Keratinocyte (primary cell): ENCODE measurements around the gene PLXDC2. TPM values are rescaled to one million over a fixed set of nuclear protein-coding genes. Genes with fewer than 3 reads are reported as not detected.

ENCODE experiments used
- DNase-seq: peaks from one replicate; pipeline ENCODE4 v3.0.0-alpha.2; 2011; ENCODE audit warnings: low read depth, missing footprints, low spot score
- FAIRE-seq: peaks from 2 replicates; lab custom pipeline; 2011; peaks lifted over from hg19 to GRCh38; lab: Jason Lieb, UNC
- H2AFZ ChIP-seq: 2 replicates; pipeline ENCODE4 v1.6.0; 2012; ENCODE audit warnings: low read length, control low read depth, inconsistent platforms; ENCODE audit not compliant: control insufficient read depth
- H3K27ac ChIP-seq: 2 replicates; pipeline ENCODE4 v1.5.1; 2011; ENCODE audit warnings: low read length; ENCODE audit not compliant: control insufficient read depth, insufficient read depth
- H3K27me3 ChIP-seq: 3 replicates; pipeline ENCODE4 v1.6.0; 2011; ENCODE audit warnings: low read length; ENCODE audit not compliant: control insufficient read depth, insufficient read depth; ENCODE audit errors: extremely low read depth
- H3K36me3 ChIP-seq, 2 experiments: 2 replicates in 1 of 2; 3 replicates in 1 of 2; pipeline ENCODE4 v1.5.1; 2011; ENCODE audit warnings: low read length in 2 of 2, mild to moderate bottlenecking in 1 of 2; ENCODE audit not compliant: control insufficient read depth in 2 of 2, insufficient read depth in 2 of 2; ENCODE audit errors: extremely low read depth in 1 of 2
- H3K4me1 ChIP-seq: 3 replicates; pipeline ENCODE4 v1.5.1; 2011; ENCODE audit warnings: low read length; ENCODE audit not compliant: control insufficient read depth, insufficient read depth; ENCODE audit errors: extremely low read depth
- H3K4me2 ChIP-seq: 3 replicates; pipeline ENCODE4 v1.6.0; 2011; ENCODE audit warnings: low read depth, low read length; ENCODE audit not compliant: control insufficient read depth, insufficient read depth; ENCODE audit errors: extremely low read depth
- H3K4me3 ChIP-seq, 3 experiments: fragments of 200-600 bp in 1 of 3; sonication (generic) in 1 of 3; 2 replicates in 2 of 3; 3 replicates in 1 of 3; pipeline ENCODE4 v1.5.1; 2011 to 2016; ENCODE audit warnings: low read length in 3 of 3, mild to moderate bottlenecking in 3 of 3, control low read depth in 2 of 3, inconsistent platforms in 1 of 3, low read depth in 1 of 3, mixed read lengths in 1 of 3, mixed run types in 1 of 3, moderate library complexity in 1 of 3; ENCODE audit not compliant: control insufficient read depth in 2 of 3, insufficient read depth in 2 of 3; ENCODE audit errors: extremely low read depth in 1 of 3
- H3K79me2 ChIP-seq: 2 replicates; pipeline ENCODE4 v1.6.0; 2012; ENCODE audit warnings: low read length; ENCODE audit not compliant: control insufficient read depth, insufficient read depth
- H3K9ac ChIP-seq: 3 replicates; pipeline ENCODE4 v1.6.0; 2011; ENCODE audit warnings: low read length; ENCODE audit not compliant: control insufficient read depth, insufficient read depth; ENCODE audit errors: extremely low read depth
- H3K9me1 ChIP-seq: 3 replicates; pipeline ENCODE4 v1.6.0; 2011; ENCODE audit warnings: low read length; ENCODE audit not compliant: control insufficient read depth, insufficient read depth; ENCODE audit errors: extremely low read depth
- H3K9me3 ChIP-seq: 2 replicates; pipeline ENCODE4 v1.5.1; 2012; ENCODE audit warnings: low read depth, low read length; ENCODE audit not compliant: control insufficient read depth
- H4K20me1 ChIP-seq: 3 replicates; pipeline ENCODE4 v1.6.0; 2011; ENCODE audit warnings: low read length; ENCODE audit not compliant: control insufficient read depth, insufficient read depth; ENCODE audit errors: extremely low read depth
- EZH2 ChIP-seq: IDR thresholded peaks from one replicate; pipeline ENCODE4 v1.6.1; 2012; ENCODE audit warnings: inconsistent platforms, mild to moderate bottlenecking, low read length, moderate library complexity
- dilution Hi-C: fragments of 300-500 bp; cut with MboI; formaldehyde crosslinking; loops from one replicate; pipeline ENCODE4 v1.7.0; 2020; ENCODE audit warnings: low sequenced_read_pairs; ENCODE audit not compliant: extremely low pct_ligation_motif_present
- polyA plus RNA-seq, 5 experiments: library from polyadenylated mRNA; depleted of rRNA in 3 of 5; stranded (reverse) in 3 of 5; stranded (forward) in 1 of 5; unstranded in 1 of 5; fragments of >200 nt; gene quantifications; 1 replicate in 1 of 5; 2 replicates in 3 of 5; 3 replicates in 1 of 5; pipeline versions ENCODE4 v1.2.1 to v1.2.3, GENCODE V29; 2011 to 2012; ENCODE audit warnings: missing spikeins in 2 of 5, low read depth in 1 of 5, low replicate concordance in 1 of 5
- TF ChIP-seq, protein P1 (sequence below), 3 experiments: IDR thresholded peaks in 1 of 3; conservative IDR thresholded peaks in 1 of 3; optimal IDR thresholded peaks in 1 of 3; 2 replicates in 2 of 3; 3 replicates in 1 of 3; pipeline versions ENCODE3 to v1.5.1; 2011; ENCODE audit warnings: low read length in 3 of 3, mild to moderate bottlenecking in 3 of 3, moderate library complexity in 2 of 3, control low read depth in 1 of 3, inconsistent platforms in 1 of 3; ENCODE audit not compliant: insufficient read depth in 2 of 3; ENCODE audit errors: extremely low read depth in 1 of 3

The PLXDC2 gene
- polyA plus RNA-seq, 1 donor (not counting 4 experiments of a cell fraction or from before 2014, with no cell fraction given): 12.9 TPM

DNA sequence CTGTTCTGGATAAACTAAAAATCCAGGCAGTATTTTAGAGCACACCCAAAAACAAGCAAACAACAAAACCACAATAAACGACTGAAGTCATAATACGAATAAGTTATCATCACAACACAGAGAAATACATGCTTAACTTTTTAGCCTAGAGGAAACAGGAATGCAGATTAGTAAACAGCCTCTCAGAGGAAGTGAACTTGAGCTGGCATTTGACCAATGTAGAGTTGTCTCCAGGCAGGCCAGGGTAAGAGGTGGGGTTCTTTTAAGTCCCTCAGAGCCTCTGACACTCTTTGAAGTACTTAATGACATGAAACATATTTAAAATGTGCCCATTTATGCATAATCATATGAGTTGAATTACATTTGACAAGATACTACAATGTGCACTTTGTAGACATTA is 43.3 kb upstream of the PLXDC2 start:
- FAIRE-seq (no peak), DNase-seq (no peak)
- dilution Hi-C loops: no loop called here
- Histone ChIP-seq H3K4me1 (peaks cover 7% of the 10 kb centered on the region), H3K9me3 (no peaks in the 10 kb centered on the region), H3K27ac (no peak overlapping the region), H3K36me3 (no peaks in the 10 kb centered on the region), H3K27me3 (no peaks in the 10 kb centered on the region), H3K4me2 (no peak overlapping the region), H3K9me1 (no peaks in the 10 kb centered on the region), H2AFZ (no peak overlapping the region), H3K79me2 (no peaks in the 10 kb centered on the region), H3K9ac (no peak overlapping the region), H4K20me1 (no peaks in the 10 kb centered on the region), H3K4me3 (no peak overlapping the region)
- TF ChIP-seq, protein P1, sequence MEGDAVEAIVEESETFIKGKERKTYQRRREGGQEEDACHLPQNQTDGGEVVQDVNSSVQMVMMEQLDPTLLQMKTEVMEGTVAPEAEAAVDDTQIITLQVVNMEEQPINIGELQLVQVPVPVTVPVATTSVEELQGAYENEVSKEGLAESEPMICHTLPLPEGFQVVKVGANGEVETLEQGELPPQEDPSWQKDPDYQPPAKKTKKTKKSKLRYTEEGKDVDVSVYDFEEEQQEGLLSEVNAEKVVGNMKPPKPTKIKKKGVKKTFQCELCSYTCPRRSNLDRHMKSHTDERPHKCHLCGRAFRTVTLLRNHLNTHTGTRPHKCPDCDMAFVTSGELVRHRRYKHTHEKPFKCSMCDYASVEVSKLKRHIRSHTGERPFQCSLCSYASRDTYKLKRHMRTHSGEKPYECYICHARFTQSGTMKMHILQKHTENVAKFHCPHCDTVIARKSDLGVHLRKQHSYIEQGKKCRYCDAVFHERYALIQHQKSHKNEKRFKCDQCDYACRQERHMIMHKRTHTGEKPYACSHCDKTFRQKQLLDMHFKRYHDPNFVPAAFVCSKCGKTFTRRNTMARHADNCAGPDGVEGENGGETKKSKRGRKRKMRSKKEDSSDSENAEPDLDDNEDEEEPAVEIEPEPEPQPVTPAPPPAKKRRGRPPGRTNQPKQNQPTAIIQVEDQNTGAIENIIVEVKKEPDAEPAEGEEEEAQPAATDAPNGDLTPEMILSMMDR (optimal IDR thresholded peaks at IDR 0.05 in 1 of 3, IDR thresholded peaks at IDR 0.05 in 1 of 3, conservative IDR thresholded peaks at IDR 0.05 in 1 of 3; ENCODE audit: extremely low read depth in 1 of 3, insufficient read depth in 2 of 3, low read length in 3 of 3): no peak
- TF ChIP-seq EZH2: no peak

GRCh38 chr10:19775296-19775695 is 40.9 kb upstream of the PLXDC2 start:
- FAIRE-seq: no peak
- H3K9ac ChIP-seq: no peak overlapping the region
- H3K27me3 ChIP-seq: no peaks in the 10 kb centered on the region
- H3K79me2 ChIP-seq: no peaks in the 10 kb centered on the region
- dilution Hi-C loops: no loop called here
- H3K9me3 ChIP-seq: no peaks in the 10 kb centered on the region
- peaks cover 7% of the 10 kb centered on the region for H3K4me1 ChIP-seq
- H3K9me1 ChIP-seq: no peaks in the 10 kb centered on the region
- TF ChIP-seq, protein P1 (optimal IDR thresholded peaks at IDR 0.05 in 1 of 3, IDR thresholded peaks at IDR 0.05 in 1 of 3, conservative IDR thresholded peaks at IDR 0.05 in 1 of 3; ENCODE audit: extremely low read depth in 1 of 3, insufficient read depth in 2 of 3, low read length in 3 of 3): no peak
- H3K4me2 ChIP-seq: no peak overlapping the region
- H2AFZ ChIP-seq: no peak overlapping the region
- H3K27ac ChIP-seq: no peak overlapping the region
- no peaks in the 10 kb centered on the region for H3K36me3 ChIP-seq
- H3K4me3 ChIP-seq: no peak overlapping the region
- DNase-seq: no peak
- no peaks in the 10 kb centered on the region for H4K20me1 ChIP-seq
